Panc1 (cell line): ENCODE measurements around the gene NAA60.
A peak's percentile ranks its signal among the peaks of the same experiment; 100 is the strongest.
"Not testable (repeated sequence)": the region's sequence is repeated elsewhere in the genome, so short reads cannot be mapped to it uniquely, and the experiment has no call there.

Source experiments
- CTCF ChIP-seq: fragments of 450-650 bp; IDR thresholded peaks from 2 replicates; pipeline ENCODE4 v1.5.1; 2017; ENCODE audit warnings: mild to moderate bottlenecking
- POLR2AphosphoS5 ChIP-seq: IDR thresholded peaks from 2 replicates; pipeline ENCODE4 v1.6.1; 2012; ENCODE audit warnings: mild to moderate bottlenecking, low read depth, low read length, moderate library complexity
- REST ChIP-seq, 2 experiments: IDR thresholded peaks; 2 replicates each; pipeline ENCODE4 v1.6.1; 2011 to 2012; ENCODE audit warnings: low read depth in 2 of 2, control low read depth in 1 of 2, low read length in 1 of 2, mild to moderate bottlenecking in 1 of 2, moderate library complexity in 1 of 2; ENCODE audit not compliant: insufficient read depth in 1 of 2
- SIN3A ChIP-seq: IDR thresholded peaks from 2 replicates; pipeline ENCODE4 v1.6.1; 2012; ENCODE audit warnings: low read depth, mild to moderate bottlenecking, low read length, moderate library complexity, borderline replicate concordance; ENCODE audit not compliant: insufficient read depth
- TCF7L2 ChIP-seq: IDR thresholded peaks from 2 replicates; pipeline ENCODE4 v1.6.1; 2011; ENCODE audit warnings: mild to moderate bottlenecking, low read depth, low read length, inconsistent platforms

GRCh38 chr16:3527216-3527829 lies 83.8 kb downstream of the NAA60 start:
- peak; percentile 87 for TF ChIP-seq CTCF
- not testable (repeated sequence) for TF ChIP-seq SIN3A; REST (IDR thresholded peaks at IDR 0.05; ENCODE audit: insufficient read depth in 1 of 2, low read depth in 2 of 2, low read length in 1 of 2); POLR2AphosphoS5; TCF7L2
